PC-9 (cell line): Measurements from ENCODE around the gene DENND10.

Source experiments
- CTCF ChIP-seq: fragments of 200-600 bp; sonication (generic); conservative IDR thresholded peaks from 2 replicates; pipeline ENCODE4 v1.6.1; 2017; ENCODE audit warnings: mixed run types, antibody characterized with exemption, mild to moderate bottlenecking, moderate library complexity
- EZH2 ChIP-seq: fragments of 200-600 bp; sonication (generic); IDR thresholded peaks from 2 replicates; pipeline ENCODE4 v1.8.0; 2017; ENCODE audit warnings: antibody characterized with exemption, low read depth

GRCh38 chr10:119129721-119130120 lies 25.8 kb downstream of the DENND10 start:
- no peak for TF ChIP-seq CTCF
- no peak for TF ChIP-seq EZH2
